HEK293 (cell line): ENCODE results near the gene MECP2.

Experiments used
- CTCF ChIP-seq: fragments of 450-650 bp; formaldehyde crosslinking; IDR thresholded peaks from 2 replicates; pipeline ENCODE4 v1.5.1; 2016; ENCODE audit warnings: missing biosample characterization, missing genetic modification characterization
- ELK4 ChIP-seq: IDR thresholded peaks from 2 replicates; pipeline ENCODE4 v1.6.1; 2011; ENCODE audit warnings: mild to moderate bottlenecking, low read depth, low read length, borderline replicate concordance
- HOXD13 ChIP-seq: sonication (generic); formaldehyde crosslinking; IDR thresholded peaks from 2 replicates; pipeline ENCODE4 v1.8.0; 2022; ENCODE audit warnings: missing genetic modification reagents, borderline replicate concordance
- PBX3 ChIP-seq: sonication (generic); formaldehyde crosslinking; IDR thresholded peaks from 2 replicates; pipeline ENCODE4 v1.8.1; 2022; ENCODE audit warnings: mild to moderate bottlenecking, moderate library complexity, missing genetic modification reagents
- PRDM2 ChIP-seq: fragments of 450-650 bp; formaldehyde crosslinking; IDR thresholded peaks from 2 replicates; pipeline ENCODE4 v1.5.1; 2016; ENCODE audit warnings: missing biosample characterization, missing genetic modification characterization, borderline replicate concordance
- SP2 ChIP-seq: fragments of 450-650 bp; formaldehyde crosslinking; IDR thresholded peaks from 2 replicates; pipeline ENCODE4 v1.5.1; 2016; ENCODE audit warnings: missing biosample characterization, missing genetic modification characterization
- YY1 ChIP-seq: fragments of 450-650 bp; formaldehyde crosslinking; IDR thresholded peaks from 2 replicates; pipeline ENCODE4 v1.5.1; 2018; ENCODE audit warnings: missing biosample characterization, missing genetic modification characterization
- ZBTB1 ChIP-seq: fragments of 450-650 bp; formaldehyde crosslinking; IDR thresholded peaks from 2 replicates; pipeline ENCODE4 v1.5.1; 2016; ENCODE audit warnings: missing biosample characterization, missing genetic modification characterization
- ZNF121 ChIP-seq: fragments of 450-650 bp; formaldehyde crosslinking; IDR thresholded peaks from 2 replicates; pipeline ENCODE4 v1.5.1; 2016; ENCODE audit warnings: missing biosample characterization, missing genetic modification characterization
- ZNF174 ChIP-seq: fragments of 450-650 bp; formaldehyde crosslinking; IDR thresholded peaks from 2 replicates; pipeline ENCODE4 v1.5.0; 2017; ENCODE audit warnings: missing biosample characterization, mild to moderate bottlenecking, missing genetic modification characterization
- ZNF175 ChIP-seq: fragments of 450-650 bp; formaldehyde crosslinking; IDR thresholded peaks from 2 replicates; pipeline ENCODE4 v1.5.1; 2016; ENCODE audit warnings: missing biosample characterization, missing genetic modification characterization
- ZNF335 ChIP-seq: fragments of 450-650 bp; formaldehyde crosslinking; conservative IDR thresholded peaks from 2 replicates; pipeline ENCODE4 v1.5.1; 2016; ENCODE audit warnings: missing biosample characterization, missing genetic modification characterization
- ZNF776 ChIP-seq: fragments of 450-650 bp; formaldehyde crosslinking; IDR thresholded peaks from 2 replicates; pipeline ENCODE4 v1.5.0; 2017; ENCODE audit warnings: missing biosample characterization, missing genetic modification characterization, borderline replicate concordance
- TF ChIP-seq, protein P1 (sequence below): fragments of 450-650 bp; formaldehyde crosslinking; IDR thresholded peaks from 2 replicates; pipeline ENCODE4 v1.5.1; 2016; ENCODE audit warnings: missing biosample characterization, missing genetic modification characterization

GRCh38 chrX:154059729-154060245 is 37.7 kb downstream of the MECP2 start:
- no peak for TF ChIP-seq ZNF174 (tag by site-specific recombination)
- TF ChIP-seq, protein P1, sequence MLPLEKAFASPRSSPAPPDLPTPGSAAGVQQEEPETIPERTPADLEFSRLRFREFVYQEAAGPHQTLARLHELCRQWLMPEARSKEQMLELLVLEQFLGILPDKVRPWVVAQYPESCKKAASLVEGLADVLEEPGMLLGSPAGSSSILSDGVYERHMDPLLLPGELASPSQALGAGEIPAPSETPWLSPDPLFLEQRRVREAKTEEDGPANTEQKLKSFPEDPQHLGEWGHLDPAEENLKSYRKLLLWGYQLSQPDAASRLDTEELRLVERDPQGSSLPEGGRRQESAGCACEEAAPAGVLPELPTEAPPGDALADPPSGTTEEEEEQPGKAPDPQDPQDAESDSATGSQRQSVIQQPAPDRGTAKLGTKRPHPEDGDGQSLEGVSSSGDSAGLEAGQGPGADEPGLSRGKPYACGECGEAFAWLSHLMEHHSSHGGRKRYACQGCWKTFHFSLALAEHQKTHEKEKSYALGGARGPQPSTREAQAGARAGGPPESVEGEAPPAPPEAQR (tag by site-specific recombination): no peak
- no peak for TF ChIP-seq CTCF (tag by site-specific recombination)
- no peak for TF ChIP-seq ZNF335
- TF ChIP-seq ELK4: no peak
- TF ChIP-seq ZNF776 (tag by site-specific recombination): no peak
- no peak for TF ChIP-seq ZNF175 (tag by site-specific recombination)
- no peak for TF ChIP-seq HOXD13 (CRISPR knock-in tag)
- no peak for TF ChIP-seq SP2 (tag by site-specific recombination)
- no peak for TF ChIP-seq YY1 (tag by site-specific recombination)
- no peak for TF ChIP-seq PRDM2 (tag by site-specific recombination)
- TF ChIP-seq ZNF121 (tag by site-specific recombination): no peak
- no peak for TF ChIP-seq ZBTB1 (tag by site-specific recombination)
- TF ChIP-seq PBX3: no peak
